HEK293 (cell line): Measurements from ENCODE around the gene BCL6.

Source experiments
- BCL11A ChIP-seq: fragments of 450-650 bp; formaldehyde crosslinking; IDR thresholded peaks from 2 replicates; pipeline ENCODE4 v1.5.1; 2016; ENCODE audit warnings: low read depth, missing biosample characterization, missing genetic modification characterization
- CTCF ChIP-seq: fragments of 450-650 bp; formaldehyde crosslinking; IDR thresholded peaks from 2 replicates; pipeline ENCODE4 v1.5.1; 2016; ENCODE audit warnings: missing biosample characterization, missing genetic modification characterization
- ELK4 ChIP-seq: IDR thresholded peaks from 2 replicates; pipeline ENCODE4 v1.6.1; 2011; ENCODE audit warnings: mild to moderate bottlenecking, low read depth, low read length, borderline replicate concordance
- KLF9 ChIP-seq: fragments of 450-650 bp; formaldehyde crosslinking; IDR thresholded peaks from 2 replicates; pipeline ENCODE4 v1.5.1; 2016; ENCODE audit warnings: missing biosample characterization, missing genetic modification characterization, low read depth
- ZNF248 ChIP-seq: fragments of 450-650 bp; formaldehyde crosslinking; IDR thresholded peaks from 2 replicates; pipeline ENCODE4 v1.5.1; 2017; ENCODE audit warnings: missing biosample characterization, missing genetic modification characterization
- ZNF544 ChIP-seq: fragments of 450-650 bp; formaldehyde crosslinking; IDR thresholded peaks from 2 replicates; pipeline ENCODE4 v1.5.0; 2017; ENCODE audit warnings: missing biosample characterization, missing genetic modification characterization
- ZNF600 ChIP-seq: fragments of 450-650 bp; formaldehyde crosslinking; IDR thresholded peaks from 2 replicates; pipeline ENCODE4 v1.5.1; 2016; ENCODE audit warnings: missing biosample characterization, missing genetic modification characterization
- ZNF623 ChIP-seq: fragments of 450-650 bp; formaldehyde crosslinking; IDR thresholded peaks from 2 replicates; pipeline ENCODE4 v1.5.1; 2016; ENCODE audit warnings: missing biosample characterization, missing genetic modification characterization
- ZXDB ChIP-seq: fragments of 450-650 bp; formaldehyde crosslinking; IDR thresholded peaks from 2 replicates; pipeline ENCODE4 v1.5.1; 2016; ENCODE audit warnings: missing biosample characterization, missing genetic modification characterization
- TF ChIP-seq, protein P1 (sequence below): fragments of 450-650 bp; formaldehyde crosslinking; IDR thresholded peaks from 2 replicates; pipeline ENCODE4 v1.5.0; 2017; ENCODE audit warnings: missing biosample characterization, missing genetic modification characterization, borderline replicate concordance
- TF ChIP-seq, protein P2 (sequence below): fragments of 450-650 bp; formaldehyde crosslinking; IDR thresholded peaks from 2 replicates; pipeline ENCODE4 v1.5.1; 2016; ENCODE audit warnings: missing biosample characterization, missing genetic modification characterization
- TF ChIP-seq, protein P3 (sequence below): fragments of 450-650 bp; formaldehyde crosslinking; IDR thresholded peaks from 2 replicates; pipeline ENCODE4 v1.5.1; 2016; ENCODE audit warnings: missing biosample characterization, missing genetic modification characterization, low read depth

GRCh38 chr3:187722206-187722612 lies 23.1 kb downstream of the BCL6 start:
- TF ChIP-seq KLF9 (tag by site-specific recombination) (no peak), ZNF544 (no peak), ZNF600 (tag by site-specific recombination) (no peak), CTCF (no peak), ZNF623 (tag by site-specific recombination) (no peak), ZXDB (tag by site-specific recombination) (no peak), BCL11A (tag by site-specific recombination) (no peak), ZNF248 (no peak), ELK4 (no peak)
- TF ChIP-seq, protein P1, sequence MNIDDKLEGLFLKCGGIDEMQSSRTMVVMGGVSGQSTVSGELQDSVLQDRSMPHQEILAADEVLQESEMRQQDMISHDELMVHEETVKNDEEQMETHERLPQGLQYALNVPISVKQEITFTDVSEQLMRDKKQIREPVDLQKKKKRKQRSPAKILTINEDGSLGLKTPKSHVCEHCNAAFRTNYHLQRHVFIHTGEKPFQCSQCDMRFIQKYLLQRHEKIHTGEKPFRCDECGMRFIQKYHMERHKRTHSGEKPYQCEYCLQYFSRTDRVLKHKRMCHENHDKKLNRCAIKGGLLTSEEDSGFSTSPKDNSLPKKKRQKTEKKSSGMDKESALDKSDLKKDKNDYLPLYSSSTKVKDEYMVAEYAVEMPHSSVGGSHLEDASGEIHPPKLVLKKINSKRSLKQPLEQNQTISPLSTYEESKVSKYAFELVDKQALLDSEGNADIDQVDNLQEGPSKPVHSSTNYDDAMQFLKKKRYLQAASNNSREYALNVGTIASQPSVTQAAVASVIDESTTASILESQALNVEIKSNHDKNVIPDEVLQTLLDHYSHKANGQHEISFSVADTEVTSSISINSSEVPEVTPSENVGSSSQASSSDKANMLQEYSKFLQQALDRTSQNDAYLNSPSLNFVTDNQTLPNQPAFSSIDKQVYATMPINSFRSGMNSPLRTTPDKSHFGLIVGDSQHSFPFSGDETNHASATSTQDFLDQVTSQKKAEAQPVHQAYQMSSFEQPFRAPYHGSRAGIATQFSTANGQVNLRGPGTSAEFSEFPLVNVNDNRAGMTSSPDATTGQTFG (tag by site-specific recombination) = no peak
- TF ChIP-seq, protein P2, sequence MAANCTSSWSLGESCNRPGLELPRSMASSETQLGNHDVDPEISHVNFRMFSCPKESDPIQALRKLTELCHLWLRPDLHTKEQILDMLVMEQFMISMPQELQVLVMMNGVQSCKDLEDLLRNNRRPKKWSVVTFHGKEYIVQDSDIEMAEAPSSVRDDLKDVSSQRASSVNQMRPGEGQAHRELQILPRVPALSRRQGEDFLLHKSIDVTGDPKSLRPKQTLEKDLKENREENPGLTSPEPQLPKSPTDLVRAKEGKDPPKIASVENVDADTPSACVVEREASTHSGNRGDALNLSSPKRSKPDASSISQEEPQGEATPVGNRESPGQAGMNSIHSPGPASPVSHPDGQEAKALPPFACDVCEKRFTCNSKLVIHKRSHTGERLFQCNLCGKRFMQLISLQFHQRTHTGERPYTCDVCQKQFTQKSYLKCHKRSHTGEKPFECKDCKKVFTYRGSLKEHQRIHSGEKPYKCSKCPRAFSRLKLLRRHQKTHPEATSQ = no peak
- TF ChIP-seq, protein P3, sequence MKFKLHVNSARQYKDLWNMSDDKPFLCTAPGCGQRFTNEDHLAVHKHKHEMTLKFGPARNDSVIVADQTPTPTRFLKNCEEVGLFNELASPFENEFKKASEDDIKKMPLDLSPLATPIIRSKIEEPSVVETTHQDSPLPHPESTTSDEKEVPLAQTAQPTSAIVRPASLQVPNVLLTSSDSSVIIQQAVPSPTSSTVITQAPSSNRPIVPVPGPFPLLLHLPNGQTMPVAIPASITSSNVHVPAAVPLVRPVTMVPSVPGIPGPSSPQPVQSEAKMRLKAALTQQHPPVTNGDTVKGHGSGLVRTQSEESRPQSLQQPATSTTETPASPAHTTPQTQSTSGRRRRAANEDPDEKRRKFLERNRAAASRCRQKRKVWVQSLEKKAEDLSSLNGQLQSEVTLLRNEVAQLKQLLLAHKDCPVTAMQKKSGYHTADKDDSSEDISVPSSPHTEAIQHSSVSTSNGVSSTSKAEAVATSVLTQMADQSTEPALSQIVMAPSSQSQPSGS = no peak
